ENCODE results near the gene CEBPA. TPM values are rescaled to one million over a fixed set of nuclear protein-coding genes. Genes with fewer than 3 reads are reported as not detected.

Gene CEBPA
- total and polyA plus RNA-seq, 2 experiments from 2014 or later = 0.50 to 2.6 TPM

- no peak for TF ChIP-seq ZNF462 (CRISPR knock-in tag; IDR thresholded peaks at IDR 0.05)
Measured at GRCh38 chr19:33282036-33282671, 20.2 kb downstream of the CEBPA start (continued).

- no peaks in the 10 kb centered on the region for H3K9me2 ChIP-seq (ENCODE audit: insufficient read depth)
- H3K4me2 ChIP-seq = no peak overlapping the region
- H3K36me3 Mint-ChIP-seq (ENCODE audit: low read depth) = no peaks in the 10 kb centered on the region
- no peak overlapping the region for H3K27ac ChIP-seq (ENCODE audit: low read depth)
- H3K36me3 ChIP-seq (ENCODE audit: insufficient read depth) = no peaks in the 10 kb centered on the region
- H2AFZ ChIP-seq = no peak overlapping the region
- H3K4me3 Mint-ChIP-seq = no peak overlapping the region
- peaks cover 9% of the 10 kb centered on the region; the same call in 1 of the 2 replicates for H3K4me1 ChIP-seq (ENCODE audit: insufficient read depth)
- no peaks in the 10 kb centered on the region for H4K20me1 ChIP-seq (replicated peaks; ENCODE audit: insufficient read depth)
- H3K27me3 ChIP-seq (ENCODE audit: insufficient read depth) = no peaks in the 10 kb centered on the region
- no peak for ATAC-seq
- no peak overlapping the region for H3K27ac Mint-ChIP-seq
- H3K4me3 ChIP-seq = no peak overlapping the region
- no peaks in the 10 kb centered on the region for H3F3A ChIP-seq (replicated peaks; ENCODE audit: low read depth)
- no peaks in the 10 kb centered on the region for H3K9me3 Mint-ChIP-seq
- H3K4me1 Mint-ChIP-seq = peaks cover 20% of the 10 kb centered on the region
- peaks cover 3% of the 10 kb centered on the region for H3K27me3 Mint-ChIP-seq (ENCODE audit: insufficient read depth, low read depth, poor library complexity)
- no peaks in the 10 kb centered on the region for H3K79me2 ChIP-seq (replicated peaks; ENCODE audit: insufficient read depth)
- DNase-seq (ENCODE audit: low spot score) = no peak
- TF ChIP-seq ZNF462 (CRISPR knock-in tag; IDR thresholded peaks at IDR 0.05) (no peak), POLR2AphosphoS5 (IDR thresholded peaks at IDR 0.05; ENCODE audit: low read depth) (no peak), ZNF331 (CRISPR knock-in tag; IDR thresholded peaks at IDR 0.05; ENCODE audit: low read depth) (no peak), ETS1 (IDR thresholded peaks at IDR 0.05) (no peak), NANOG (IDR thresholded peaks at IDR 0.05; ENCODE audit: borderline replicate concordance) (no peak), CREB1 (CRISPR knock-in tag; IDR thresholded peaks at IDR 0.05; ENCODE audit: low read depth) (no peak), JUNB (IDR thresholded peaks at IDR 0.05; ENCODE audit: unreplicated experiment) (no peak), EZH2phosphoT487 (IDR thresholded peaks at IDR 0.05; ENCODE audit: unreplicated experiment) (no peak)
Measured at GRCh38 chr19:33281296-33281926, 20.9 kb downstream of the CEBPA start.

All from GM23338 (cell line).